GM19324 (cell line): Measurements from ENCODE around the gene TRIML2.

Source experiments
- ATAC-seq: cut with Tn5 transposase; IDR thresholded peaks from one replicate; pipeline ENCODE4 v1.9.1; 2021; ENCODE audit warnings: mild to moderate bottlenecking, moderate library complexity; ENCODE audit not compliant: unreplicated experiment, low FRiP score

TRIML2 gene

DNA sequence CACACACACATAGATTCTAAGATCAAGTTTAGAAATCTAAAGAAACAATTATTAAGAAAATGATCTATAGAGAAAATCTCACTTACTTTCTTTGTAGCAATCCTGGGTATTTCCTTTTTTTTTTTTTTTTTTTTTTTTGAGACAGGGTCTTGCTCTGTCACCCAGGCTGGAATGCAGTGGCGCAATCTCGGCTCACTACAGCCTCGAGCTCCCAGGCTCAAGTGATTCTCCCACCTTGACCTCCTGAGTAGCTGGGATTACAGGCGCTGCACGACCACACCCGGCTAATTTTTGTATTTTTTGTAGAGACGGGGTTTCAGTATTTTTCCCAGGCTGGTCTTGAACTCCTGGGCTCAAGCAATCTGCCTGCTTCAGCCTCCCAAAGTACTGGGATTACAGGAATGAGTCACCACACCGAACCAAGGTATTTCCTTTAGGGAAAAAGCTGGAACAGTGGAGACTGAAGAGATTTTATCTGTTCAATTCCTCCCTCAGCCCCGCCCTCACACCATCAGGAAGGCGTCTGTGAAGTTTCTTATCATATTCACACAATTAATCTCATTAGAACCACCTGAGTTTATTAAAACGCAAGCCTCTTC is at the start of gene TRIML2:
TSS of gene TRIML2 (minus strand) at position 447 of the 599 bp plus-strand sequence. CDS start 4,235 bp downstream, outside the sequence.
- no peak for ATAC-seq

- ATAC-seq, result no peak
Measured at GRCh38 chr4:188158336-188158735, 48.9 kb upstream of the TRIML2 start.

- ATAC-seq, result no peak
Measured at GRCh38 chr4:188154668-188155405, 45.4 kb upstream of the TRIML2 start.

DNA sequence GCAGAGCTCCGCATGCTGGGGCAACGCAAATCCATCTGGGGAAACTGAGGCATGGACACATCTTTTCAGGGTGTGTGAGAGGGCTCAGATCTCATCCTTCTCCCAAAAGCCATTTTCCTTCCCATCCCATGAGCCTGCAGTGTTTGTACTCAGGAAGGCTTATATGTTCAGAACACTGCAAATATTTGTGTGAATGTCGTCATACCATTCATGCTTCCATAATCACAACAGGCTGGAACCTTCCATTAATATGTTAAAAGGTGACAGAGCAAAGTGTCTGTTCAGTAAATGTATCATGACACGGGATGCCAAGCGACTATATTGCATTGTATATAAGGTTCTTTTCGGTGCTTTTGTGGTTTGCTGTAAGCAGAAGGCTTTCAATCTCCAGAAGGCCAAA is 38.4 kb upstream of the TRIML2 start:
- ATAC-seq, result no peak

DNA sequence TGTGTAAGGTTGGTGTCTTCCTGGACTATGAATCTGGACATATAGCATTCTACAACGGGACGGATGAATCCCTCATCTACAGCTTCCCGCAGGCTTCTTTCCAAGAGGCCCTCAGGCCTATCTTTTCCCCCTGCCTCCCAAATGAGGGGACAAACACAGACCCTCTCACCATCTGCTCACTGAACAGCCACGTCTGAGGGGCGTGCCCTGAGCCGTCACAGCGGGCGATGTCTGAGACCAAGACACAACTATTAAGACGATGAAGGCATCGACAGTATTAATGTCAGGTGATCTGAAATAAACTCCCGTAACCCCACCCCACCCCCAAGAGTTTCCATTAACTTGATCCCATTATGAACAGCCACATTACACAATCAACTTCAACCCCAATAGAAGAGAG is 37.8 kb upstream of the TRIML2 start:
- ATAC-seq, result no peak

- no peak for ATAC-seq
Measured at GRCh38 chr4:188146618-188147017, 37.2 kb upstream of the TRIML2 start.

- no peak for ATAC-seq
Measured at GRCh38 chr4:188145601-188146000, 36.2 kb upstream of the TRIML2 start.

- no peak for ATAC-seq
Measured at GRCh38 chr4:188143731-188144130, 34.3 kb upstream of the TRIML2 start.

GRCh38 chr4:188139671-188140070 is 30.3 kb upstream of the TRIML2 start:
- no peak for ATAC-seq

DNA sequence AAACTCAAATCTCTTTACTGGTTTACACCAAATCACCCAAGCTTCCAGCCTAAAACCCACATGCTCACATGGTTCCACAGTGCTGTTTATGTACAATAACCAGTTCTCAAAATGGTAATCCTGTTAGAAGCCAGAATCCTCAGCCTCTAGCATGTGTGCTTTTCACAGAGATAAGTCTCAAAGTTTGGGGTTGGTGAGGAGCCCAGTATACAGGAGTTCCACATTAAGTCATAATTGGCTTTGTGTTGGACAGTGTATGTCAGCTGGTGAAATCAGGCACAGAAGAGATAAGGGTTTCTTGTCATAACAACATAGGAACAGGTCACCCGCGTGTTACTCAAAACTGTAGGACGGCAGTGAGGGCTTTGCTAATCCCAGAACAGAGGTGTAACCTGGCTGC is 29.7 kb upstream of the TRIML2 start, which contains the start of gene TRIML1:
TSS of gene TRIML1 (plus strand) at position 301 of the 400 bp plus-strand sequence. CDS start 118 bp downstream, outside the sequence.
- no peak for ATAC-seq

GRCh38 chr4:188138227-188138626 is 28.8 kb upstream of the TRIML2 start:
- ATAC-seq, result no peak

DNA sequence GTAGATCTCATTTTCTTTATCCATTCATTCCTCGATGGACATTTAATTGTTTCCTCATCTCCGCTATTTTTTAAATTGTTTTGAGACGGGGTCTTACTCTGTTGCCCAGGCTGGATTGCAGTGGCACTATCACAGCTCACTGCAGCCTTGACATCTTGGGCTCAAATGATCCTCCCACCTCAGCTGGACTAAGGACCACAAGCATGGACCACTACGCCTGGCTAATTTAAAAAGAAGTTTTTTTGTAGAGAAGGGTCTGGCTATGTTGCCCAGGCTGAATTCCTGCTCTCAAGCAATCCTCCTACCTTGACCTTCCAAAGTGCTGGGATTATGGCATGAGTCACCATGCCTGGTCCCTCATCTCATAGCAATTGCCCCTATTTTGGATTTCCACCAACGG is 22.8 kb upstream of the TRIML2 start:
- ATAC-seq, result no peak

DNA sequence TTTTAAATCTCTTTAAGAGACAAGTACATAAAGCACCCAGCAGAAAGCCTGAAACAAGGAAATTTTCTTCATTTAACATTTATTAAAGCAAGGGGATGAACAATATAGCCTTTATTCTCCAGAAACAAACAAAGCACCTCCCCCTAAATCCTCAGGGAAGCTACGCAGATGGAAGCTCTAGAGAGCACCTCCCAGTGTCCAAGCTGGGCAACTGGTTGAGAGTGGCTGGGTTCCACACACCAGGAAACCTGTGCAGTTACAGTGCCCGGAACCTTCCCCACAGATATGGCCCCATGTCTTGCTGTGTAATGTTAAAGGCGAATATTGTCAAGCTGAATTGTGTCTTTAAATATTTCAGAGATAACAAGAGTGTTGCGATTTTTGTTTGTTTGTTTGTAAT is 21.0 kb upstream of the TRIML2 start:
- no peak for ATAC-seq

DNA sequence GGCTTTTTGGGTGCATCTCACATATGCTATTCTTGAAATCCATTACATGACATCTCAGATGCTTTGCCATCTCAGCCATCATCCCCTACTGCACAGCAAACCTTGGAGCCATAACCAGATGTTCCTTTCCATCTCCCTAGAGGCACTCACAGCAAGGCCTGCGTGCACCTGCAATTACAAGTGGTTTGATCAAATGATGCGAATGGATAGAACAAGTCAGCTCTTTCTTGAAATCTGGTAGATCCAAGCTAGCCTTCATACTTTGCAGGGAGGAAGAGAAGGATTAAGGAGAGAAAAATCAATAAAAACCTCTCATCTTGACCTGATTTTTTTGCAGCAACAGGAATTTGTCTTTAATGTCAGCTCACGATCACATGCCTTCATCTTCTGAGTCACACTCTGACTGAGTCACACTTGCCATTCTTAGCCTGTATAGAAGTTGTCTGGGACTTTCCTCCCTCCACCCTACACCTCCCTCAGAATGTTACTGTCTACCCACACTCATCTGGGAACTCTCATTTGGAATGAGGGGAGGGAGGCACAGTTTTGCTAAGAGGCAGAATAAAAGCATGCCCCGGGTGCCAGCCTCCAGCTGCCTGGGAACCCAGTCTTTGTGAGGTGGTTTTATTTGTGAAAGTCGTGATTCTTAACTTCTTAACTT is 17.9 kb upstream of the TRIML2 start:
- no peak for ATAC-seq

DNA sequence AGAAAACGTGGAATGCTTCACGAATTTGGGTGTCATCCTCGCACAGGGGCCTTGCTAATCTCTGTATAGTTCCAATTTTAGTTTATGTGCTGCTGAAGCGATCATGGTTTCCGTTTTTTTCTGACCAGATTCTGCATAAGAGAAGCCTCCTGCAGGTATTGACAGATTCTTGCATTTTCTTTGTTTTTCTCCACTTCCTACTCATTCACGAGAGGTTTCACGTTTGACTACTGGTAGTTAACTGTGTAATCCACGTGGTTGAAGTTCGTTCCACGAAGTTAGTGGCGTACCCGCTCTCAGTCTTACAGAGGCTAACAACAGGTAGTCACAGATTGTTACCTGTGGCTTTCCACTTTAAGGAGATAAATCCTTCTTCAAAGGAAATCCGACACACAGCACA is 12.1 kb upstream of the TRIML2 start:
- no peak for ATAC-seq

GRCh38 chr4:188117631-188118324 is 8.4 kb upstream of the TRIML2 start:
- no peak for ATAC-seq

GRCh38 chr4:188113156-188113555 is 3.8 kb upstream of the TRIML2 start:
- no peak for ATAC-seq

DNA sequence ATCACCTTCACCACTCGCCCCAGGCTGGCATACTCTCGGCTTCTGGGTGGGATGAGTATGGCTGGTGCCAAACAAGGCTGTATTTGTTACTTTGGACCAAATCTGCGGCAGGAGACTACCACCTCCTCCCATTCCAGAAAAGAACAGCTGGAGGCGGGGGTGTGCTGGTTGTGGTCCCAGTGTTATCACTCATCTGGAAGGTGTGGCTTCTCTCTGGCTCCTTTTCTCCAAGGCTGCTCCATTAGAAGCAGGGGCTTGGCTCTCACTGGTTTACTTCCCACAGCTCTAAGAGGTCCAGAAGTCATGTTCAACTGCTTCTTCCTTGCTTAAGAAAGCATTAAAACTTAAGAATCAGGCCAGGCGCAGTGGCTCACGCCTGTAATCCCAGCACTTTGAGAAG is 2.6 kb upstream of the TRIML2 start:
- no peak for ATAC-seq

DNA sequence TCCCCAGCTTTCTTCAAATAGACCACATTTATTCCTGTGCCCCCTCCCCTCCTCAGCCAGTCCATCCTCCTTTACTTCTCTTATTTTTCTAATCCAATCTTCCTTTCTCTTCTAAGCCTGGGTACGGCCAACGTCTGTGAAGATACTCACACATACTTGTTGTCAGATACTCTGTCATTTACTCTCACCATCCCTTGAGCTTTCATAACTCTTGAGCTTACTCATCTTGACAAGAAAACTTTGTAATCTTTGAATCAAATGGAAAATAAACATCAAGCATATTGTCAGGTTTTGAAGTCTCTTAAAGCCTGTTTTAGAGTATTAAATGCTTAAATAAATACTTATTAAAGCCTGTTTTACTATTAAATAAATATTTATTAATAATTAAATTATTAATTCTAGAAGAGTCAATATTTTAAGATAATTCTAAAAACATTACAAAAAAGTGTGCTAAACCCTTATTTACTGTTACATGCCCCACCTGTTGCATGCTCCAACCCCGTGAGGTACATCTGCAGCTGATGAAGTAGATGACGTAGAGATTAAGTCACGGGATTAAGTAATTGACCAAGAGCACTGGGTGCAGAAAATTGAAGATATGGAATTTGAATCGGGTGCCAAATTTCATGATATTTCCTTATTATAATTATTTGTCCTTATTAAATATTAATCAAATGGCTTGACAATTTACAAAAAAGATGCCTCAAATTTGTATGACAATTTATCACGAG is 1.5 kb upstream of the TRIML2 start:
- no peak for ATAC-seq

DNA sequence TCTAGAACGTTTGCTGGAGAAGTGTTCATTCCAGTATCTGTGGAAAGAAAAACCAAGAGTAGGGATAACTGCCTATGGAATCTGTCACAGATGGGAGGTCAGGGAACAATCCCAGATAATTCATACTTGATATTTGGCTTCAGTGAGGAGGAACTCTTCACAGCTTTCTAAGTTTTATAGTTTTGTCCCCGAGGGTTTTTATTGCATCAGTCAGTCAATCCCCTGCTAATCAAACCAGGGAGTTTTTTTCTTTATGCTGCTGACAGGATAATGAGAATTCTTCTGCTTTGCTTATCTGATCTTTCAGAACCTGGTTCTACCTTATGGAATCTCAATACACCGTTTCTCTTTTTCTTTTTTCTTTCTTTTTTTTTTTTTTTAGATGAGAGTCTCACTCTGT is 633 bp upstream of the TRIML2 start:
- ATAC-seq, result no peak
